Neuronal stem cell (in vitro differentiated cells): ENCODE data around the gene ZNF415.
A peak's percentile ranks its signal among the peaks of the same experiment; 100 is the strongest.

Source experiments
- DNase-seq: peaks from one replicate; pipeline ENCODE4 v3.0.0-alpha.2; 2013; ENCODE audit warnings: low spot score
- H2AFZ ChIP-seq: one replicate; pipeline ENCODE4 v1.6.1; 2013; ENCODE audit warnings: mild to moderate bottlenecking, low read length, inconsistent platforms
- H2AK5ac ChIP-seq: 2 replicates; pipeline ENCODE4 v1.6.1; 2013; ENCODE audit warnings: low read depth, mild to moderate bottlenecking, inconsistent platforms, low read length, moderate library complexity, mixed read lengths
- H2BK120ac ChIP-seq: 2 replicates; pipeline ENCODE4 v1.6.1; 2013; ENCODE audit warnings: low read depth, mild to moderate bottlenecking, inconsistent platforms, low read length, moderate library complexity, mixed read lengths
- H2BK12ac ChIP-seq: one replicate; pipeline ENCODE4 v1.6.1; 2013; ENCODE audit warnings: low read length, inconsistent platforms
- H2BK15ac ChIP-seq: 2 replicates; pipeline ENCODE4 v1.6.1; 2013; ENCODE audit warnings: mild to moderate bottlenecking, low read length, inconsistent platforms, mixed read lengths
- H2BK5ac ChIP-seq: one replicate; pipeline ENCODE4 v1.6.1; 2013; ENCODE audit warnings: inconsistent platforms, mild to moderate bottlenecking, low read length, moderate library complexity
- H3K14ac ChIP-seq: one replicate; pipeline ENCODE4 v1.6.1; 2013; ENCODE audit warnings: low read length, inconsistent platforms
- H3K18ac ChIP-seq: 2 replicates; pipeline ENCODE4 v1.6.1; 2013; ENCODE audit warnings: low read length, inconsistent platforms
- H3K23ac ChIP-seq: 2 replicates; pipeline ENCODE4 v1.6.1; 2013; ENCODE audit warnings: low read depth, mild to moderate bottlenecking, mixed read lengths, low read length, inconsistent platforms; ENCODE audit not compliant: poor library complexity
- H3K27ac ChIP-seq: replicated peaks from 3 replicates; pipeline ENCODE4 v1.5.1; 2013; ENCODE audit warnings: low read length, inconsistent platforms
- H3K27me3 ChIP-seq, 3 experiments: 2 replicates each; pipeline ENCODE4 v1.6.1; 2013; ENCODE audit warnings: low read length in 3 of 3, mild to moderate bottlenecking in 2 of 3, inconsistent platforms in 1 of 3, low read depth in 1 of 3, mixed read lengths in 1 of 3, moderate library complexity in 1 of 3; ENCODE audit not compliant: control insufficient read depth in 3 of 3, insufficient read depth in 3 of 3
- H3K36me3 ChIP-seq, 2 donors: replicated peaks in 1 of 2; 2 replicates each; pipeline ENCODE4 v1.6.1; 2013; ENCODE audit warnings: low read length in 2 of 2; ENCODE audit not compliant: control insufficient read depth in 2 of 2, insufficient read depth in 2 of 2
- H3K4ac ChIP-seq: 2 replicates; pipeline ENCODE4 v1.6.1; 2013; ENCODE audit warnings: inconsistent platforms, mild to moderate bottlenecking, low read length, moderate library complexity
- H3K4me1 ChIP-seq, 2 donors: 1 replicate in 1 of 2; 2 replicates in 1 of 2; pipeline ENCODE4 v1.6.1; 2013; ENCODE audit warnings: low read length in 2 of 2, low read depth in 1 of 2; ENCODE audit not compliant: control insufficient read depth in 2 of 2, insufficient read depth in 1 of 2
- H3K4me2 ChIP-seq: one replicate; pipeline ENCODE4 v1.6.1; 2013; ENCODE audit warnings: mild to moderate bottlenecking, low read length, inconsistent platforms; ENCODE audit not compliant: insufficient read depth, poor library complexity, severe bottlenecking
- H3K4me3 ChIP-seq, 2 donors: 2 replicates each; pipeline ENCODE4 v1.5.1; 2013; ENCODE audit warnings: low read length in 2 of 2, mild to moderate bottlenecking in 2 of 2, inconsistent platforms in 1 of 2, moderate library complexity in 1 of 2
- H3K79me1 ChIP-seq: one replicate; pipeline ENCODE4 v1.6.1; 2013; ENCODE audit warnings: low read depth, mild to moderate bottlenecking, inconsistent platforms, low read length, moderate library complexity
- H3K9ac ChIP-seq: one replicate; pipeline ENCODE4 v1.6.1; 2013; ENCODE audit warnings: mild to moderate bottlenecking, low read depth, low read length, inconsistent platforms; ENCODE audit not compliant: poor library complexity
- H3K9me3 ChIP-seq, 2 donors: replicated peaks in 1 of 2; 2 replicates each; pipeline versions ENCODE3 to v1.6.1; 2013; ENCODE audit warnings: low read length in 2 of 2, mild to moderate bottlenecking in 2 of 2, inconsistent platforms in 1 of 2, low read depth in 1 of 2, mixed read lengths in 1 of 2, moderate library complexity in 1 of 2; ENCODE audit not compliant: control insufficient read depth in 2 of 2, insufficient read depth in 1 of 2
- H4K8ac ChIP-seq: one replicate; pipeline ENCODE4 v1.6.1; 2013; ENCODE audit warnings: low read depth, mild to moderate bottlenecking, inconsistent platforms, low read length, moderate library complexity
- H4K91ac ChIP-seq: one replicate; pipeline ENCODE4 v1.6.1; 2013; ENCODE audit warnings: low read length, low read depth, mild to moderate bottlenecking, inconsistent platforms; ENCODE audit not compliant: poor library complexity
- WGBS, 2 donors: extraction: QIAGEN DNeasy Blood & Tissue Kit; methylation state at CpG; one replicate each; pipeline ENCODE4 v1.1.7; 2013; ENCODE audit warnings: missing lambda C conversion rate in 2 of 2, mixed read lengths in 1 of 2; ENCODE audit not compliant: insufficient read length in 2 of 2, insufficient replicate concordance in 1 of 2; ENCODE audit errors: extremely low coverage in 2 of 2; 5-methylcytosine and 5-hydroxymethylcytosine counted together

The ZNF415 gene

GRCh38 chr19:53094754-53095575 lies 37.7 kb downstream of the ZNF415 start:
- Histone ChIP-seq H3K4me2 (peak overlapping the region; percentile 34), H4K91ac (no peak overlapping the region), H2BK5ac (no peak overlapping the region), H3K27ac (peak overlapping the region; percentile 46), H4K8ac (no peak overlapping the region), H3K36me3 (peaks cover 14 to 85% of the 10 kb centered on the region in 2 donors), H3K14ac (no peak overlapping the region), H2BK120ac (no peak overlapping the region), H2AK5ac (no peak overlapping the region), H2AFZ (no peak overlapping the region), H3K27me3 (no peaks in the 10 kb centered on the region), H3K23ac (no peak overlapping the region), H3K4me1 (peaks cover 0 to 5% of the 10 kb centered on the region in 2 donors), H3K9me3 (peaks cover 2 to 11% of the 10 kb centered on the region in 2 donors), H3K9ac (peak overlapping the region; percentile 18), H2BK12ac (no peak overlapping the region), H3K18ac (peak overlapping the region; percentile 25), H3K4ac (no peak overlapping the region), H2BK15ac (no peak overlapping the region), H3K4me3 (peak overlapping the region in 1 of 2 donors; percentile 31), H3K79me1 (no peaks in the 10 kb centered on the region)
- DNase-seq: peak; percentile 54
- WGBS, 2 donors: no CpG with 5 or more reads among the region's 29 CpGs

- H3K27me3 ChIP-seq: no peaks in the 10 kb centered on the region
- H3K18ac ChIP-seq: no peak overlapping the region
- peaks cover 14 to 86% of the 10 kb centered on the region in 2 donors for H3K36me3 ChIP-seq
- peaks cover 0 to 5% of the 10 kb centered on the region in 2 donors for H3K4me1 ChIP-seq
- H2AK5ac ChIP-seq: no peak overlapping the region
- H3K4me3 ChIP-seq: no peak overlapping the region
- no peak overlapping the region for H2AFZ ChIP-seq
- DNase-seq: no peak
- WGBS, 2 donors: no CpG with 5 or more reads among the region's 1 CpG
- H3K9ac ChIP-seq: no peak overlapping the region
- H3K23ac ChIP-seq: no peak overlapping the region
- no peak overlapping the region for H4K8ac ChIP-seq
- H3K4ac ChIP-seq: no peak overlapping the region
- no peak overlapping the region for H2BK15ac ChIP-seq
- no peak overlapping the region for H3K14ac ChIP-seq
- H2BK5ac ChIP-seq: no peak overlapping the region
- H3K27ac ChIP-seq: no peak overlapping the region
- H4K91ac ChIP-seq: no peak overlapping the region
- H3K79me1 ChIP-seq: no peaks in the 10 kb centered on the region
- no peak overlapping the region for H3K4me2 ChIP-seq
- no peak overlapping the region for H2BK12ac ChIP-seq
- H3K9me3 ChIP-seq: peaks cover 0 to 2% of the 10 kb centered on the region in 2 donors
- H2BK120ac ChIP-seq: no peak overlapping the region
Observed at GRCh38 chr19:53092723-53093122, 40.0 kb downstream of the ZNF415 start.

- Histone ChIP-seq H3K9ac (no peak overlapping the region), H3K27ac (no peak overlapping the region), H3K4me2 (no peak overlapping the region), H4K91ac (no peak overlapping the region), H3K9me3 (peaks cover 0 to 2% of the 10 kb centered on the region in 2 donors), H2BK15ac (no peak overlapping the region), H2BK5ac (no peak overlapping the region), H3K27me3 (no peaks in the 10 kb centered on the region), H3K23ac (no peak overlapping the region), H2AFZ (no peak overlapping the region), H2BK12ac (no peak overlapping the region), H3K4me1 (peaks cover 0 to 5% of the 10 kb centered on the region in 2 donors), H3K36me3 (peaks cover 18 to 89% of the 10 kb centered on the region in 2 donors), H3K14ac (no peak overlapping the region), H3K4ac (no peak overlapping the region), H3K18ac (no peak overlapping the region), H2BK120ac (no peak overlapping the region), H3K79me1 (no peaks in the 10 kb centered on the region), H2AK5ac (no peak overlapping the region), H4K8ac (no peak overlapping the region), H3K4me3 (no peak overlapping the region)
- WGBS, 2 donors: no CpG with 5 or more reads among the region's 19 CpGs
- no peak for DNase-seq
Observed at GRCh38 chr19:53091413-53092254, 41.1 kb downstream of the ZNF415 start.

GRCh38 chr19:53088091-53088490 lies 44.6 kb downstream of the ZNF415 start:
- Histone ChIP-seq H3K4me2 (no peak overlapping the region), H4K91ac (no peak overlapping the region), H3K9me3 (peaks cover 2% of the 10 kb centered on the region in 2 donors), H3K27me3 (no peaks in the 10 kb centered on the region), H3K79me1 (no peaks in the 10 kb centered on the region), H3K4ac (no peak overlapping the region), H2AK5ac (no peak overlapping the region), H3K4me1 (no peaks in the 10 kb centered on the region), H2AFZ (no peak overlapping the region), H3K4me3 (no peak overlapping the region), H2BK5ac (no peak overlapping the region), H3K36me3 (peaks cover 29 to 96% of the 10 kb centered on the region in 2 donors), H3K14ac (no peak overlapping the region), H2BK120ac (no peak overlapping the region), H3K18ac (no peak overlapping the region), H2BK12ac (no peak overlapping the region), H3K23ac (no peak overlapping the region), H3K9ac (no peak overlapping the region), H4K8ac (no peak overlapping the region), H3K27ac (no peak overlapping the region), H2BK15ac (no peak overlapping the region)
- DNase-seq: no peak
- WGBS, 2 donors: no CpG with 5 or more reads among the region's 6 CpGs
